Natural killer cell (primary cell): ENCODE results near the gene HOXD4. TPM values are rescaled to one million over a fixed set of nuclear protein-coding genes. Genes with fewer than 3 reads are reported as not detected.

Experiments used
- ATAC-seq, 3 donors: fragments of 150-1000 bp in 2 of 3; fragments of 200-7000 bp in 1 of 3; cut with Tn5 transposase; 1 replicate in 1 of 3; 2 replicates in 2 of 3; pipeline ENCODE4 v1.10.0; 2021; ENCODE audit warnings: mild to moderate bottlenecking in 2 of 3, moderate library complexity in 2 of 3
- DNase-seq, 2 donors: peaks; one replicate each; pipeline versions ENCODE4 v3.0.0 to v3.0.0-alpha.2; 2013 to 2021; ENCODE audit warnings: mixed read lengths in 1 of 2
- H3K27ac ChIP-seq: one replicate; pipeline ENCODE4 v1.5.1; 2013; ENCODE audit warnings: mild to moderate bottlenecking, low read length
- H3K27me3 ChIP-seq: one replicate; pipeline ENCODE4 v1.6.1; 2013; ENCODE audit warnings: low read length; ENCODE audit not compliant: control insufficient read depth, insufficient read depth
- H3K36me3 ChIP-seq: one replicate; pipeline ENCODE4 v1.6.1; 2013; ENCODE audit warnings: low read length; ENCODE audit not compliant: control insufficient read depth, insufficient read depth
- H3K4me1 ChIP-seq: one replicate; pipeline ENCODE4 v1.6.1; 2013; ENCODE audit warnings: low read length; ENCODE audit not compliant: control insufficient read depth, insufficient read depth
- H3K4me3 ChIP-seq: one replicate; pipeline ENCODE4 v1.5.1; 2013; ENCODE audit warnings: low read length
- H3K9me3 ChIP-seq: one replicate; pipeline ENCODE4 v1.6.1; 2013; ENCODE audit warnings: low read length; ENCODE audit not compliant: control insufficient read depth, insufficient read depth
- H3K27ac Mint-ChIP-seq, 2 donors: one replicate each; pipeline ENCODE4 v1.8.0; 2022; ENCODE audit warnings: mild to moderate bottlenecking in 2 of 2, mixed read lengths in 2 of 2, moderate library complexity in 1 of 2
- H3K27me3 Mint-ChIP-seq, 2 donors: one replicate each; pipeline ENCODE4 v1.8.0; 2022; ENCODE audit warnings: low read depth in 2 of 2, mixed read lengths in 2 of 2
- H3K36me3 Mint-ChIP-seq: one replicate; pipeline ENCODE4 v1.8.0; 2022; ENCODE audit warnings: mixed read lengths
- H3K4me1 Mint-ChIP-seq, 2 donors: one replicate each; pipeline ENCODE4 v1.8.0; 2022; ENCODE audit warnings: mixed read lengths in 2 of 2
- H3K4me3 Mint-ChIP-seq: one replicate; pipeline ENCODE4 v1.8.0; 2022; ENCODE audit warnings: mild to moderate bottlenecking, moderate library complexity, mixed read lengths
- H3K9me3 Mint-ChIP-seq, 2 donors: one replicate each; pipeline ENCODE4 v1.8.0; 2022; ENCODE audit warnings: mixed read lengths in 2 of 2
- WGBS: methylation state at CpG from one replicate; pipeline ENCODE4 v1.1.7; 2013; ENCODE audit warnings: missing lambda C conversion rate; ENCODE audit not compliant: insufficient coverage; 5-methylcytosine and 5-hydroxymethylcytosine counted together
- intact Hi-C: fragments of 100-400 bp; cut with micrococcal nuclease; formaldehyde crosslinking; loops from one replicate; pipeline ENCODE4 v1.14.2; 2022
- total RNA-seq, 4 donors: library from RNA; stranded (reverse); fragments of 120-200 nt in 1 of 4; gene quantifications; one replicate each; pipeline versions ENCODE4 v1.2.3 to v1.2.4, GENCODE V29; 2013 to 2022
- TF ChIP-seq, protein P1 (sequence below): fragments of 200-600 bp; IDR thresholded peaks from one replicate; pipeline ENCODE4 v1.8.0; 2022; ENCODE audit warnings: antibody characterized with exemption

HOXD4 gene
- total RNA-seq, 3 donors from 2014 or later (not counting 1 experiment from before 2014, with no cell fraction given) = not detected

- H3K36me3 Mint-ChIP-seq = peaks cover 8% of the 10 kb centered on the region
- Histone ChIP-seq H3K27ac (no peak overlapping the region), H3K36me3 (no peaks in the 10 kb centered on the region), H3K4me3 (no peak overlapping the region), H3K4me1 (peaks cover 20% of the 10 kb centered on the region), H3K27me3 (peaks cover 40% of the 10 kb centered on the region), H3K9me3 (no peaks in the 10 kb centered on the region)
- TF ChIP-seq, protein P1, sequence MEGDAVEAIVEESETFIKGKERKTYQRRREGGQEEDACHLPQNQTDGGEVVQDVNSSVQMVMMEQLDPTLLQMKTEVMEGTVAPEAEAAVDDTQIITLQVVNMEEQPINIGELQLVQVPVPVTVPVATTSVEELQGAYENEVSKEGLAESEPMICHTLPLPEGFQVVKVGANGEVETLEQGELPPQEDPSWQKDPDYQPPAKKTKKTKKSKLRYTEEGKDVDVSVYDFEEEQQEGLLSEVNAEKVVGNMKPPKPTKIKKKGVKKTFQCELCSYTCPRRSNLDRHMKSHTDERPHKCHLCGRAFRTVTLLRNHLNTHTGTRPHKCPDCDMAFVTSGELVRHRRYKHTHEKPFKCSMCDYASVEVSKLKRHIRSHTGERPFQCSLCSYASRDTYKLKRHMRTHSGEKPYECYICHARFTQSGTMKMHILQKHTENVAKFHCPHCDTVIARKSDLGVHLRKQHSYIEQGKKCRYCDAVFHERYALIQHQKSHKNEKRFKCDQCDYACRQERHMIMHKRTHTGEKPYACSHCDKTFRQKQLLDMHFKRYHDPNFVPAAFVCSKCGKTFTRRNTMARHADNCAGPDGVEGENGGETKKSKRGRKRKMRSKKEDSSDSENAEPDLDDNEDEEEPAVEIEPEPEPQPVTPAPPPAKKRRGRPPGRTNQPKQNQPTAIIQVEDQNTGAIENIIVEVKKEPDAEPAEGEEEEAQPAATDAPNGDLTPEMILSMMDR = no peak
- no peak overlapping the region for H3K27ac Mint-ChIP-seq
- 6% methylated on average over 26 of the region's 28 CpGs for WGBS
- peaks cover 13 to 16% of the 10 kb centered on the region in 2 donors for H3K4me1 Mint-ChIP-seq
- H3K9me3 Mint-ChIP-seq = no peaks in the 10 kb centered on the region
- H3K4me3 Mint-ChIP-seq = peak overlapping the region; percentile 72
- intact Hi-C loops = no loop called here
- ATAC-seq (no peak), DNase-seq (no peak)
- peaks cover 59 to 82% of the 10 kb centered on the region in 2 donors for H3K27me3 Mint-ChIP-seq
Observed at GRCh38 chr2:176189681-176190641, 38.6 kb downstream of the HOXD4 start.

- Mint-ChIP-seq H3K27ac (no peak overlapping the region), H3K4me3 (no peak overlapping the region), H3K9me3 (peaks cover 0 to 3% of the 10 kb centered on the region in 2 donors), H3K36me3 (no peaks in the 10 kb centered on the region), H3K27me3 (peaks cover 54 to 75% of the 10 kb centered on the region in 2 donors), H3K4me1 (peaks cover 10 to 12% of the 10 kb centered on the region in 2 donors)
- H3K4me1 ChIP-seq = peaks cover 20% of the 10 kb centered on the region
- ATAC-seq (no peak), DNase-seq (no peak)
- peaks cover 48% of the 10 kb centered on the region for H3K27me3 ChIP-seq
- H3K4me3 ChIP-seq = no peak overlapping the region
- no peak overlapping the region for H3K27ac ChIP-seq
- 17% methylated on average over 1 of the region's 1 CpG for WGBS
- no peaks in the 10 kb centered on the region for H3K36me3 ChIP-seq
- TF ChIP-seq, protein P1 = no peak
- intact Hi-C loops = no loop called here
- H3K9me3 ChIP-seq = no peaks in the 10 kb centered on the region
Observed at GRCh38 chr2:176192351-176192750, 41.0 kb downstream of the HOXD4 start.

GRCh38 chr2:176193048-176193447 lies 41.7 kb downstream of the HOXD4 start:
- Histone ChIP-seq H3K36me3 (no peaks in the 10 kb centered on the region), H3K9me3 (no peaks in the 10 kb centered on the region), H3K4me3 (no peak overlapping the region), H3K27me3 (peaks cover 46% of the 10 kb centered on the region), H3K4me1 (peaks cover 14% of the 10 kb centered on the region), H3K27ac (no peak overlapping the region)
- no peak for ATAC-seq
- no CpG with 5 or more reads among the region's 1 CpG for WGBS
- Mint-ChIP-seq H3K27me3 (peaks cover 52 to 75% of the 10 kb centered on the region in 2 donors), H3K36me3 (no peaks in the 10 kb centered on the region), H3K4me3 (no peak overlapping the region), H3K4me1 (peaks cover 3 to 5% of the 10 kb centered on the region in 2 donors), H3K27ac (no peak overlapping the region), H3K9me3 (peaks cover 0 to 3% of the 10 kb centered on the region in 2 donors)
- DNase-seq = no peak
- TF ChIP-seq, protein P1 = no peak
- intact Hi-C loops = no loop called here
